GM19193 (cell line): Measurements from ENCODE around the gene RIN3.

Experiments used
- POLR2A ChIP-seq: IDR thresholded peaks from 4 replicates; pipeline ENCODE4 v1.6.1; 2011; ENCODE audit not compliant: insufficient read depth, insufficient read length; ENCODE audit errors: extremely low read depth

The RIN3 gene

DNA sequence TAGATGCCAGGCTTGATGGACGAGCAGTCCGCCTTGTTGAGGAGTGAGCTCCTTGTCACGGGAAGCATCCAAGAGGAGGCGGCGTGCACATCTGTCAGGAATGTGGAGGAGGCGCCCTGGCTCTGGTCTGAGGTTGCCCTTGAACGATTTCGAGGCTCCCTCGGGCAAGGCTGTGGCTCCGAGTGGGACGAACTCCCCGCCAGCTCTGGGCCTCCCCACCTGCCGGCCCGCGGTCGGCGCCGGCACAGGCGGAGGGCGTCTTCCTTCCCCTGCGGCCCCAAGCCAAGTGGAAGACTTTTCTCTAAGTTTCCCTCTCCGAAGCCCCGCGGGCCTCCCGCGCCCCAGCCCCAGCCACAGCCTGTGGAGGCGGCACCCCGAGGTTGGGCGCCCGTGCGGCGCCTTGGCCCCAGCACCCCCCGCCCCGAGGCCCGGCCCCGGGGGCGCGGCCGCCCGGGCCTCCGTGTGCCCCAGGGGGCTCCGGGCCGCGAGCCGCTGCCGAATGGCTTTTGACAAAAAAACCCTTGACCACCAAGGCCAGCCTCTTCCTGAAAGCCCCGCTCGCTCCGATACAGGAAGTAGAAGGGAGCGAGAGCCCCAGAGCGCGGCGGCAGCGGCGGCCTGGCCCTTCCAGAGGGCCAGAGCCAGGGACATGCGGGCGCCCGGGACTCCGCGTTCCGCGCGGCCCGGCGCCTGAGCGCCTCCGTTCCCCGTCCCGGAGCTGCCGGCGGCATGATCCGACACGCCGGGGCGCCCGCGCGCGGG, at the start of gene RIN3:
Gene RIN3 (plus strand): TSS at position 578 of the 762 bp plus-strand sequence. CDS start 152 bp downstream, at position 730.
- TF ChIP-seq POLR2A: peak; percentile 58

DNA sequence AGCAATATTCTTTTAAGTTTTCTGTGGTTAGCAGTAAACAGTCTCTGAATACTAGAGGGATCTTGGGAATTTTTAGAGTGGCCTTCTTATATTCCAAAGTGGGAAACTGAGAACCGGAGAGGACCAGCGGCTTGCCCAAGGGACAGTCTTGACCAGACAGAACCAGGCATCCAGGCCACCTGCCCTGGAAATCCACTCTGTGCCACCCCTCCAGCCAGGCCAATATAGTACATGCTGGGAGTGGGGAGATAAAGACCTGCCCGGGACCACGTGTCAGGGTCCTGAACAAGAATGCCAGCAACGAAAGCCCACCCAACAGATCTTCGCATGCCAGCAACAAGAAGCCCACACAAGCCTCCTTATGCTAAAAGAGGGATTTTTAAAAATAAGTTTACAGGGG, 49.4 kb upstream of the RIN3 start:
- no peak for TF ChIP-seq POLR2A

GRCh38 chr14:92464716-92465115, 48.9 kb upstream of the RIN3 start:
- TF ChIP-seq POLR2A: no peak

DNA sequence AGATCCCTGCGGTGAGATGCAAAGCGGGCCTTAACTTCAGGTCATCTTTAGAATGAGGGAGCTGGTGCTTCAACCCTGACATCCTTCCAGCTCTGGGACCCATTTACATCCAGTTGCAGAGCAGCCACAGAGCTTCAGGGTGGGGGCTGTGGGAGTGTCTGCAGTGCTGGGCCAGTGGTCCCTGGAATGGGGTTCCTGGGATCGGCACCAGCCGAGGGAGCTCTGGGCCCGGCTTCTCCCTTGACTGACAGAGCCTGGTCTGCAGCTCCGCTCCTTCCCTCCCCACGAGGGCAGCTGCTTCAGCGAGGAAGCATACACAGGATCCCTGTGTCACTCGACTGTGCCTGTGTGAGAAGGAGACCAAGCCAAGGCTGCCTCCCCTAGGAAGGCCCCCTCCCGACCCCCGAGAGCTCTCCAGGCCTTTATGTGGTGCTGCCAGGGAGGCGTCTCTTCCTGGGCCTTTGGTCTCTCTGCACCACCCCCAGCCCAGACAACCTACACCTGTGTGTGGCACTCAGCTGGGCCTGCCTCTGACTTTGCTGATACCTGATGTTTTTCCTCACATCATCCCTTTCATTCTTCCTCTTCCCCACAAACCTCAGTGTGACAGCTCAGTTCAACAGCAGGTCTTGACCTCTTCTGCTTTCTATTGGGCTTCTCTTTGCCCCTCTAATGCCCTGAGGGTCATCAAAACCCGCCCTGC, 48.1 kb upstream of the RIN3 start:
- TF ChIP-seq POLR2A: no peak

GRCh38 chr14:92466059-92466458, 47.5 kb upstream of the RIN3 start:
- TF ChIP-seq POLR2A: no peak

GRCh38 chr14:92469515-92469914, 44.1 kb upstream of the RIN3 start:
- TF ChIP-seq POLR2A: no peak

GRCh38 chr14:92470215-92470614, 43.4 kb upstream of the RIN3 start:
- TF ChIP-seq POLR2A: no peak

DNA sequence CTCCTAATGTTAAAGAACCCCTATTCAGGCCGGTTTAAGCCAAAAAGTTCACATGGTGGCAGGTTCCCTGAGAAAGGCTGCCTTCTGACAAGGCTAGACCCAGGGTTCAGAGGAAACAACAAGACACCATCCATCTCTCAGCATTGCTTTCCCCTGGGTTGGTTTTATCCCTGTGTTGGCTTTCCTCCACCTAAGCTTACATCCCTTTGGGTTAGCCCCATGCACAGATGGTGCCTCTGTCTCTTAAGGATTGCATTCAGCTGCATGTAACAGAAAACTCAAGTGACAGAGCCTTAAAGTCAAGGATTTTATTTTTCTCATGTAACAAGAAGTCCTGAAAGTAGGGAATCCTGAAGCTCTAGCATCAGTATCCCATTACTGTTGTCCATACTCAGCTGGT, 42.8 kb upstream of the RIN3 start:
- TF ChIP-seq POLR2A: no peak

- no peak for TF ChIP-seq POLR2A
Measured at GRCh38 chr14:92471919-92472318, 41.7 kb upstream of the RIN3 start.

DNA sequence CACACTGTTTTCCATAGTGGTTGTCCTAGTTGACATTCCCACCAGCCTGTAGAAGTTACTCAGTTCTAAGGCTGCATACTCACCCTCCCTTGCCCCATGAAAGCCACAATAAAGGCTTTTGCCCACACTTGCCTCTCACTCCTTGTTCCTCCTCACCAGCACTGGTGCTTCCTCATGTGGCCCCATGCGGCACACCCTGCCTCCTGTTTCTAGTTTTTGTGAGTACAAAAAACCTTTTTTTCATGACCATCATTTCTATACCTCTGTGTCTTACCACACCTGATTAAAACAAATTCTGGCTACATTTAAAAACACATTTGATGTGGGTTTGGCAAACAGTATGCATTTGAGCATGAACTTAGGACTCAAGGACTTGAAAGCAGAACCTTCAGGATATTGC, 40.7 kb upstream of the RIN3 start:
- no peak for TF ChIP-seq POLR2A

DNA sequence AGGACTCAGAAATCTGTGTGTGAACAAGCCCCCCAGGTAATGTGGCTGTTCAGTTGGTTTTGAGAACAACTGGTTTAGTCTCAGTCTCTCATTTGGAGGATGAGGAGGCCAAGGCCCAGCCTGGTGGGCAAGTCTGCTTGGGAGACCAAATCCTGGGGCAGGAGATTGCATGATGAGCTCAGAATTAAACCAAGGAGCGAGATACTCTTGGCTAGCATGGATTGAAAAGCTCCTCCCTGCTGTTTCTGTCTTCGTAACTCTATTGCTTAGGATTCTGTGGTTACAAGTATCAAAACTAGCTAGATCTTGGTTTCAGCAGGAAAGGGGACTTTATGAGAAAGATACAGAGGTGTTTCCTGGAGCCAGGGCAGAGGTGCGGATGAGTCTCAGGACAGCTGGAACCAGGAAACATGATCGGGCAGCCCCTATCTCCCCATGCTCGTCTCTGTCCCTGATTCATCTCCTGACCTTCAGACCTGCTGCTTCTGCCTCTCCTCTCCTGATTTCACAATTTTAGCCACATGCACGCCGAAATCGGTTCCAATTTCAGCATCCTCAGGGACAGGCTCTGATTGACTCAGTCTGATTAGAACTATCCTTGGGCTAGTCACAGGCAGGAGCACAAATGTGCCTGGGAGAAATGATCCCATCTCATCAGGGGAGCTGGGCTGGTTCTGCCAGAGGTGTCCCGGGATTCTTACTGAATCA, 40.2 kb upstream of the RIN3 start:
- no peak for TF ChIP-seq POLR2A

DNA sequence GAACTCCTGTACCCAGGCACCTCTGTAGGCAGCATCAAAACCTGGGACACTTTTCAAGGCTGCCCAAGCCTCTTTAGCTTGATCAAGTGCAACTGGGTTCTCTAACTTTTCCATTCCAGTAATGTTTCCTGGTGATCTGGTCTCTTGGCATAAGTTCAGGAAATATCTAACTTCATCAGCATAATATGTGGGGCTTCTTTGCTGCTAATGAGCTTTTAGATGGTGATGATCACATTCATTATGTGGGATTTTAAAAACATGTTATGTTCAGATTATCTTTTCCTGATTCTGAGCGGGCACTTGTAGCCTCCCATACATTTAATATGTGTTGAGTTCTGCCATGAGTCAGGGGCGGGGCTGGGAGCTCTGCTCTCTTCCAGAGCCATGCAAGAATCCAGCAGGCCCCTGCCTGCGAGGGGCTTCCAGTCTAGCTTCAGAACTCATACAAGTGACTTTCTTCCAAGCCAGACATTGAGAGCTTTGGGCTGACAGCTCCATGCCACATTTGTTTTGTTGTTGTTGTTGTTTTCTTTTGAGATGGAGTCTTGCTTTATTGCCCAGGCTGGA, 39.5 kb upstream of the RIN3 start:
- no peak for TF ChIP-seq POLR2A

DNA sequence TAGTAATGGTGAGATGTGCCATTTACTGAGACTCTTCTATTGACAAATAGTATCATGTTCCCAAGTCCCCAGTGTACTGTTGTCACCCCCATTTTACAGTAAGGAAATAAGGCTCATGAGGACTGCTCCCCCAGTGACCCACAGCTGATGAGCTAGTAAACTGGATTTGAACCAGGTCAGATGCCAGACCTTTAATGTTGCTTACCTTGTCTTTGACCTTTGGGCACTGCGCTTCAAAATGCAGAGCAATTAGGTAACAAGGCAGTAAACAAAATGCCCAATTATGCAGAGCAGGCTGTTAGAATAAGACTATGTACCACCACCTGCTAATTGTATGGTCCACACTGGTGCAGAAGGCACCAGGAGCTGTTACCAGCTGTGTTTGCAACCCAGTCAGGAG, 38.5 kb upstream of the RIN3 start:
- no peak for TF ChIP-seq POLR2A

DNA sequence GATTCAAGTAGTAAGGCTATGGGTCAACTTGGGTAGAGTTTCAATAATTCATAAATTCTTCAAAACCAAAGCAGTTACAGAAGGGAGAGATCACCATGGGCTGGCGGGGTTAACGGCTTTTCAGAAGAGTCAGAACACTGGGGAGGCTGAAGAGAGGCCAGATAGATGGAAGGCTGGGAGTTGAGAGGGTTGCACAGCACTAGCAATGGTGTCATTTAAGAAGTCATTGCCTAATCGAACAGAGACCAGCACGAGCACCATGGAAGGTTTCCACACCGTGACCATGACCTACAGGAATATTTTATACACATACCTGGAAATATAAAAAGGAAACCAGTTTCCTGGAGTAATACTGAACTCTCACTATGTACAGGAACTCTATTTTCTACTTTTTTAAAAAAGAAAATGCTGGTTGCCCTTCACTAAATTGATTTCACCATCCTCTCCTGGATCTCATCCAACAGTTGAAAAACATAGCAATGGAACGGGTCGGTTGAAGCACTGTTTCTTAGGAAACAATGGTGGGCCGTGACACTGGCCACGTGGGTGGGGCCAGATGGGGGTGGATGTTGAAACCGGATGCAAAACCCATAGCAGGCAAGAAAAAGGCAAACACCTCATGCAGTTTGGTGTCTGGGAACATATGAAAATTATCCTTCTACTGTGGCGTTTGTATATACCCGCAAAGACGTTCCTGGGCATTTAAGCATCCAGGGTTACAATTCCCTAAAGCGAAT, 38.0 kb upstream of the RIN3 start:
- no peak for TF ChIP-seq POLR2A

DNA sequence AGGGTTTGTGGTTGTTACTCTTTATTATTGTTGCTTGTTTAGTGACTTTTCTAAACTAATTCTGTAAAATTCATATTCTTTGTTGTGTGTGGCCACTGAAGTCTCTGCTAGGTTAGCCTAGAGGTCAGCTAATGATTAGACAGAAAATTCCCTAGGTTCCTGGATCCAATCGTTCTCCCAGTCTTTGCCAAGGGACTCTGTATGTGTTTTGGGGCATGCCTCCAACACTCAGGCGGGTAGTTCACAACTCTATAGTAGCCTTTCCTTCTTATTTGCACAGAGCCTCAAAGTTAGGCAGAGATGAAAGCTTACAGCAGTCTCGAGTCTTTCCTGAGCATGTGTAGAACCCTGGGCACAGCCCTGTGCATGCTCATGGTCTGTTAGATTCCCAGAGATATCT, 32.7 kb upstream of the RIN3 start:
- no peak for TF ChIP-seq POLR2A

DNA sequence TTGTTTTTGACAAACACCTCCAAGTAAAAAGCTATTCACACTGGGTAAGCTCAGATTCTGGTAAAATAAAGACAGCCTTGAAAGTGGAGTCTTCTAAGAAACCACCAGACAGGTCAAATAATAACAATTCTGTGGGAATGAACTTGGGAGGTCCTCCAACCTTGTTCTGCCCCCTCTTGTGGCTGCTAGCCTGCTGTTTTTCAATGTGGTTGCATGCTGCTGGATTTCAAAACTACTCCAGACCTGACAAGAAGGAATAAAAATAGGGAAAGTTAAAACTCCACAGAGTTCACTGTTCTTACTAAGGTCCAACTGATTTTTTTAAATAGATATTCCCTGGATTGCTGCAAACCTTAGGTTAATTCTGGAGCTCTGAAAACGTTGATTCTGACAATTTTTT, 32.2 kb upstream of the RIN3 start:
- TF ChIP-seq POLR2A: no peak
